ENCODE results near the gene TMEM179.

The TMEM179 gene

GRCh38 chr14:104588066-104588857, 16.3 kb downstream of the TMEM179 start:
- no peak for DNase-seq (ENCODE audit: low read depth)
- no peak for TF ChIP-seq CTCF (IDR thresholded peaks at IDR 0.05; ENCODE audit: low read depth, low read length, missing control alignments)
- H3K4me3 ChIP-seq (ENCODE audit: low read depth, low read length), result no peak overlapping the region
- in situ Hi-C loops (cut with HindIII; ENCODE audit: low sequenced_read_pairs), result no loop called here

GRCh38 chr14:104587641-104588040, 16.9 kb downstream of the TMEM179 start:
- TF ChIP-seq CTCF (IDR thresholded peaks at IDR 0.05; ENCODE audit: low read depth, low read length, missing control alignments), result no peak
- in situ Hi-C loops (cut with HindIII; ENCODE audit: low sequenced_read_pairs), result no loop called here
- DNase-seq (ENCODE audit: low read depth), result no peak
- no peak overlapping the region for H3K4me3 ChIP-seq (ENCODE audit: low read depth, low read length)

- TF ChIP-seq CTCF (IDR thresholded peaks at IDR 0.05; ENCODE audit: low read depth, low read length, missing control alignments), result no peak
- in situ Hi-C loops (cut with HindIII; ENCODE audit: low sequenced_read_pairs), result no loop called here
- DNase-seq (ENCODE audit: low read depth), result no peak
- H3K4me3 ChIP-seq (ENCODE audit: low read depth, low read length), result no peak overlapping the region
Observed at GRCh38 chr14:104586832-104587620, 17.5 kb downstream of the TMEM179 start.

DNA sequence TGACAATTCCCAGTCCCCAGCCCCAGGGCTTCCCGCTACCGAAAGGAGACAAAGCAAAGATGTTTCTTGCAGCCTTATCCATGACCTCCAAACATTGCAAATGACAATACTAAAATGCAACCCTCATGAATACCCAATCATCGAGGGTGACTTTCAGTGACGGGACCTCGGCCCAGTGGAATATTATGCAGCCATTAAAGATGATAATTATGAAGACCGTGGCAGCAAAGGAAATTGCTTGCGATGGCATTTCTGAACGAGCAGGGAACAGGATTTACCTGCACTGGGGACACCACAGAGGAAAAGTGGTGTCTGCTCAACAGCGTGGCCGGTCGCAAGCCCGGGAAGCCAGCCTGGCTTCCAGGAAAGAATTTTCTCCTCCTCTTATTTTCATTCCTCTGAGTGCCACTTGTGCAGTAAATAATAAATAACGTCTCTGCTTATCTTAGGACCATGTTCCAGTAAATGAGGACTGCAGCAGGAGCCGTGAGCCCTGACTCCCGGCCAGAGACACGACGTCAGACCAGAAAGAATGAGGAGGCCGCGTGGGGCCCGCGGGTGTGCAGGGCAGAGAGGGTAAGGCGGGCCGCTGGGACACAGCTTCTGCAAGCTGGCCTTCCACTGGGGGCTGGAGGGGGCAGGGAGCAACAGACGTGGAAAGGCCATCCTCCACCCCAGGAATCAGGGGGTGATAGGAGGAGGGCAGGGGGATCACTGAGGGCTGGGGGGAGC, 18.4 kb downstream of the TMEM179 start:
- no peak overlapping the region for H3K4me3 ChIP-seq (ENCODE audit: low read depth, low read length)
- TF ChIP-seq CTCF (IDR thresholded peaks at IDR 0.05; ENCODE audit: low read depth, low read length, missing control alignments), result no peak
- DNase-seq (ENCODE audit: low read depth), result no peak
- in situ Hi-C loops (cut with HindIII; ENCODE audit: low sequenced_read_pairs), result no loop called here

GRCh38 chr14:104584557-104584956, 20.0 kb downstream of the TMEM179 start:
- no peak for DNase-seq (ENCODE audit: low read depth)
- in situ Hi-C loops (cut with HindIII; ENCODE audit: low sequenced_read_pairs), result no loop called here
- no peak for TF ChIP-seq CTCF (IDR thresholded peaks at IDR 0.05; ENCODE audit: low read depth, low read length, missing control alignments)
- no peak overlapping the region for H3K4me3 ChIP-seq (ENCODE audit: low read depth, low read length)
